Measurements from ENCODE around the gene ARMH3. TPM values are rescaled to one million over a fixed set of nuclear protein-coding genes. Genes with fewer than 3 reads are reported as not detected.

ARMH3 gene
- total RNA-seq, 1 experiment from 2014 or later, result 8.4 TPM

- no peak for DNase-seq (ENCODE audit: low spot score)
Observed at GRCh38 chr10:101939008-101939648, 116.8 kb downstream of the ARMH3 start.

GRCh38 chr10:101938305-101939007 is 117.5 kb downstream of the ARMH3 start:
- peak; percentile 53 for DNase-seq (ENCODE audit: low spot score)

GRCh38 chr10:101935431-101935830 is 120.5 kb downstream of the ARMH3 start:
- DNase-seq (ENCODE audit: low spot score), result no peak

DNA sequence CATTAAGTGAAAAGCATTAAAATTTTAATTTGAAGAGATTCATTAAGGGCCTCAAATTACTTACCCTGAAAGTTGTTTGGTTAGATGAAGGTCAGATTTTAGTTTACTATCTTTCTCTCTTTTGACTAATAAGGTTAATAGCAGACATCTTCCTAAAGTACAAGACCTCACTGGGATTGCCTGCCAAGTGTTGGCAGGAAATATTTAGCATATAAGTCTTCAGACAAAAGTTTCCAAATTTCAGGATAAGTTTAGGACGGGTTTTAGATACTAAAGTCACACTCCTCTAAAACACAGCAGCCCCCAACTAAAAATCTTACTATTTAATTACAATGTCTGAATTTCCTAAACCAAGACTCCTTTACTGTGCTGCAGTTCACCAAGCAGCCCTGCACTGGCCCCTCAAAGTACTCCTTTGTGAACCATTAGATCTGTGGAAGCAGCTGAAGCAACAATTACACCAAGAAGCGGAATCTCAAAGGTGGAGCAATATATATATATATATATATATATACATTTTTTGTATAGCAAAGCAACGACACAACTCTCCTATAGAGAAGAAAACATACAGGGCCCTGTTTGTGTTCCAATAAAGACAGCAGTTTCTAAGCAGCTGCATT is 121.2 kb downstream of the ARMH3 start:
- DNase-seq (ENCODE audit: low spot score), result no peak

- DNase-seq (ENCODE audit: low spot score), result no peak
Observed at GRCh38 chr10:101933976-101934375, 122.0 kb downstream of the ARMH3 start.

GRCh38 chr10:101932183-101932582 is 123.8 kb downstream of the ARMH3 start:
- no peak for DNase-seq (ENCODE audit: low spot score)

DNA sequence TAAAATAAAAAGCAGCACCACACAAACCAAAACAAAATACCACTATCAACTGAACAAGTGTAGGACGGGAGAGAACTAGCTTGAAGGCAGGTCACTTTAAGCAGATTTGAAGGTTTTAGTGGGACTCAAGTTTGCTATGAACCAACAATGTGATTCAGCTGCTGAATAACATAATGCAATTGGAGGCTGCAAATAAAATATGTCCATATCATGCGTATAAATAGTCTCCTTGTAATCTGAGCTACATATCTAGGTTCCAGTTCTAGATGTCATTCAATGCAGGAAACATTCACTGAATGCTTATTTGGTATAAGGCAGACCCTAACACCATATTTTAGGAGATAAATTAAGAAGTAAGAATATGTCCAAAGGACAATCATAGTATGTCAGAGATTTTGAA is 130.9 kb downstream of the ARMH3 start:
- DNase-seq (ENCODE audit: low spot score), result no peak

- no peak for DNase-seq (ENCODE audit: low spot score)
Observed at GRCh38 chr10:101923256-101923655, 132.7 kb downstream of the ARMH3 start.

GRCh38 chr10:101922846-101923245 is 133.1 kb downstream of the ARMH3 start:
- no peak for DNase-seq (ENCODE audit: low spot score)

- DNase-seq (ENCODE audit: low spot score), result no peak
Observed at GRCh38 chr10:101920546-101920945, 135.4 kb downstream of the ARMH3 start.

GRCh38 chr10:101919026-101919770 is 136.8 kb downstream of the ARMH3 start:
- no peak for DNase-seq (ENCODE audit: low spot score)

DNA sequence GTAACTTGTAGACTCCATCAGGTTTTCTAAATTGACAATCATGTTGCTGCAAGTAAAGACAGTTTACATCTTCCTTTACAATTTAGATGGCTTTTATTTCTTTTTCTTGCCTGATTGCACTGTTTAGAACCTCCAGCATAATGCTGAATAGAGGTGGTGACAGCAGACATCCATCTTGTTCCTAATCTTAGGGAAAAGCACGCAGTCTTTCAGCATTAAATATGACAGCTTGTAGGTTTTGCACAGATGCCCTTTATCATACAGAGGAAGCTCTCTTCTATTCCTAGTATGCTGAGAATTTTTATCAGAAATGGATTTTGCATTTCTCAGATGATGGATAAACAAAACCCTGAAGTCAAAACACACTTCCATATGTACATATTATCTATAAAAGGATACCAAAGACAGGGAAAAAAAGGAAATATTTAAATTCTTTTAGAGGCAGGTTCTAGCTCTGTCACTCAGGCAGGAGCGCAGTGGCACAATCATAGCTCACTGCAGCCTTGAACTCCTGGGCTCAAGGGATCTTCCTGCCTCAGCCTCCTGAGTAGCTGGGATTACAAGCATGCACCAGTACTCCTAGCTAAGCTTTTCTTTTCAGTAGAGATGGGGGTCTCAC is 143.3 kb downstream of the ARMH3 start:
- DNase-seq (ENCODE audit: low spot score), result no peak

DNA sequence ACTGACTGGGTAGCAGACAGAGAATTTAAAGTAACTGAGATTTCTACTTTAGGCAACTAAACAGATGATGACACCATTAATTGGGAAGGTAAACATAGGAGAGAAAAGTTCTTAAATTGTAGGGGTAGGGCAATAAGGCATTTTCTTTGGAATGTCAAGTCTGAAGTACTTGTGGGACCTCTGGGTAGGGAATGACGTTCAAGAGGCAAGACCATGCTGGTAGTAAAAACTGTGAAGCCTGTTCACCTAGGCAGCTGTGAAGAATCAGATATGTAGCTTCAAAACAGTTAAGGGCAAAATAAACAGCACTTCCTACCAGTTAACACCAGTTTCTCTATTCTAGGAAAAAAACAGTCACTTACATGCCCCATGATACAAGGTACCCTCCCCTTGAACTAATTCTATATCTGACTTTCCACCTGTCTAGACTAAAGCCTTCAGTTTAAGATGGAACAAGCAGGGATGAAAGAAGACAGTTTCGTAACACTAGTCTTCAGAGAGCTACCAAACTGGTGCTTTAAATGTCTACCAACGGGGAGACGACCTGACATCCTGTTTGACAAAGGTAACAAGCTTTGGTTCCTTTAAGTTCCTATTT is 149.3 kb downstream of the ARMH3 start:
- no peak for DNase-seq (ENCODE audit: low spot score)

GRCh38 chr10:101905251-101905650 is 150.7 kb downstream of the ARMH3 start:
- DNase-seq (ENCODE audit: low spot score), result no peak

- DNase-seq (ENCODE audit: low spot score), result no peak
Observed at GRCh38 chr10:101903827-101904550, 152.0 kb downstream of the ARMH3 start.

GRCh38 chr10:101902820-101903145 is 153.2 kb downstream of the ARMH3 start:
- DNase-seq (ENCODE audit: low spot score), result no peak

DNA sequence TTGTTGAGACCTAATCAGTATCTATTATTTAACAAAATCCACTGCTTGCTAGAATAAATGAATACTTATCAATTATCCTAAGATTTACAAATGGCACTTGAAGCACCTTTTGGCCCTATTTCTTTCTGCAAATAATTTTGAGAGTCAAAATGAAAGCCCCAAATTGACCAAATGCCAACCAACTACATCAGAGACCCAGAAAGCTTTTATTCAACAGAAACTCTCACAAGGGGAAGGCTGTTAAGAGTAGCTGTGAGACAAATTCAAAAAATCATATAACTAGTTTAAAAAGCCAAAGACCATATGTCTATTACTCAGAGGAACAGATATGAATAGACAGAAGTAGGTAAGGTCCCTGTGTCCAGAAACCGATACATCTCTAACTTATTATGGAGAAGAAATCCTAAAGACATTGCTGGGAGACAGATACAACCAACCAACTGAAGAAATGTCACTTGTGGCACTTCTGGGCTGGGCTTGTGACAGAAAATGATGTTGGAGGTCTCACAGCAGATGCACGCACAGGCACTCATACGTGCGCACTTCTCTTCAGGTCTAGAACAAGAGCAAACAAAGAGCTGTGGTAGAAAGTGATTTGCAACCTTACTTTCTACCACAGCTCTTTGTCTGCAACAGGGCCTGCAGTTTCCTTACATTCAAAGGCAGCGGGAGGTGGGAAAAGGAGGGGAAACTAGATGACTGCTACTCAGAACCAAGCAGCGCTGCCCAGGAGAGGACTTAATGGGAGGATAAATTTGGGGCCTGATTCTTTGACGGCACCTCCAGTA is 153.7 kb downstream of the ARMH3 start:
- DNase-seq (ENCODE audit: low spot score), result no peak

DNA sequence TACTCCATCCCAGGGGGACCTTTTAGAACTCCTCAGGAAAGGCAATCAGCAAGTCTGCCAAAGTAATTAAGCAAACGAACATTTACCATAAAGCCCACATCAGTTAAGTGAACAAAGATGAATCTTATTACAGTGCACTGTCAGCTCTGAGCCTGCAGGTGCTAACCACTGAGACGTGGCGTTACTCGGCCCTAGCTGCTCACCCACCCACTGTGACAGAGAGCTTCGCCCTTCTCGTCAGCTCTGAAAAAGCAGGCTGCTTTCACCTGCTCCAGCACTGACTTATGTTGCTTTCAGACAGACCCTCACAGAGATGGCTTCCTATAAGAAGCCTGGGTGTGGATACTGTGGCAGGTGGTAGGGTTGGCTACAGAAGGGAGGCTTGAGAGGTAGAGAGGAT is 154.6 kb downstream of the ARMH3 start:
- DNase-seq (ENCODE audit: low spot score), result no peak

DNA sequence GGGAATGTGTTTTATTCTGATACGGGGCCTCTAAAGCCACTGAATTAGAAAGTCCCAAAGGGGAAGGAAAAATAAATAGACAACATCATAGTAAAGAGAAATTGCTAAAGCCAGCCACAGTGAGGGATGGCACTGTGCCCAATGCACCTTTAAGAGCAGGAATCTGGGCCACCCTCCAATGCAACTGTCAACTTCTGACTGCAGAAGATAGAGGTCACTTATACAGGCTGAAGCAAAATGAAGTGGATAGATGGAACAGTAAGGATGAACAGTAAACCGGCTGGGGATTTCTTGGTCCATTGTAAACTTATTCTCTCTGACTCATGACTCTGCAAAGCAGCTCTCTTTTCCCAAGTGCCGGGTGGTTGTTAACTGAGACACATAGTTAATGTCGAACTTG is 158.3 kb downstream of the ARMH3 start:
- DNase-seq (ENCODE audit: low spot score), result no peak
